Testis (tissue), 3 donors: Measurements from ENCODE around the gene ANKS1B. TPM values are rescaled to one million over a fixed set of nuclear protein-coding genes. Genes with fewer than 3 reads are reported as not detected.

ENCODE experiments used
- DNase-seq: peaks from one replicate; pipeline ENCODE4 v3.0.0-alpha.2; 2019
- H3K27ac ChIP-seq, 2 donors: fragments of 200-600 bp; sonication (generic); one replicate each; pipeline ENCODE4 v1.5.1; 2019
- H3K27me3 ChIP-seq: fragments of 200-600 bp; sonication (generic); one replicate; pipeline ENCODE4 v1.5.1; 2019
- H3K36me3 ChIP-seq: fragments of 200-600 bp; sonication (generic); one replicate; pipeline ENCODE4 v1.5.1; 2017; ENCODE audit warnings: low read depth; ENCODE audit errors: missing control alignments
- H3K4me1 ChIP-seq: fragments of 200-600 bp; sonication (generic); one replicate; pipeline ENCODE4 v1.5.1; 2019
- H3K4me3 ChIP-seq, 2 donors: fragments of 200-600 bp; sonication (generic); one replicate each; pipeline ENCODE4 v1.5.1; 2017 to 2019
- H3K9me3 ChIP-seq: fragments of 200-600 bp; sonication (generic); one replicate; pipeline ENCODE4 v1.5.1; 2017
- POLR2A ChIP-seq: fragments of 450-650 bp; IDR thresholded peaks from one replicate; pipeline ENCODE4 v1.6.1; 2017; ENCODE audit warnings: antibody characterized with exemption, mild to moderate bottlenecking, moderate library complexity
- WGBS, 2 donors: methylation state at CpG; one replicate each; pipeline ENCODE4 v1.1.5; 2018; 5-methylcytosine and 5-hydroxymethylcytosine counted together
- intact Hi-C: fragments of 100-400 bp; cut with DNase I; formaldehyde crosslinking; loops from one replicate; pipeline ENCODE4 v1.15.1; 2023; ENCODE audit warnings: low total_unique reads
- polyA plus RNA-seq: library from polyadenylated mRNA; stranded (reverse); fragments of 350-450 nt; fragmentation: Illumina TruSeq; extraction: RNeasy Lipid Tissue Mini Kit (QIAGEN cat#74804); gene quantifications from one replicate; pipeline ENCODE4 v1.2.3, GENCODE V29; 2014; ENCODE audit warnings: low read depth, low replicate concordance; ENCODE audit not compliant: insufficient read depth
- total RNA-seq, 2 donors: library from RNA; depleted of rRNA; stranded (reverse); fragments of >200 nt; gene quantifications; one replicate each; pipeline ENCODE4 v1.2.3, GENCODE V29; 2016
- TF ChIP-seq, protein P1 (sequence below), 3 experiments: fragments of 450-650 bp in 2 of 3; fragments of 200-600 bp in 1 of 3; sonication (generic) in 1 of 3; IDR thresholded peaks; one replicate each; pipeline ENCODE4 v1.5.1; 2016 to 2019; ENCODE audit warnings: antibody characterized with exemption in 3 of 3, mild to moderate bottlenecking in 2 of 3, moderate library complexity in 1 of 3

ANKS1B gene
- total and polyA plus RNA-seq, 3 donors from 2014 or later, result 26.8 to 58.2 (median 30.9) TPM

DNA sequence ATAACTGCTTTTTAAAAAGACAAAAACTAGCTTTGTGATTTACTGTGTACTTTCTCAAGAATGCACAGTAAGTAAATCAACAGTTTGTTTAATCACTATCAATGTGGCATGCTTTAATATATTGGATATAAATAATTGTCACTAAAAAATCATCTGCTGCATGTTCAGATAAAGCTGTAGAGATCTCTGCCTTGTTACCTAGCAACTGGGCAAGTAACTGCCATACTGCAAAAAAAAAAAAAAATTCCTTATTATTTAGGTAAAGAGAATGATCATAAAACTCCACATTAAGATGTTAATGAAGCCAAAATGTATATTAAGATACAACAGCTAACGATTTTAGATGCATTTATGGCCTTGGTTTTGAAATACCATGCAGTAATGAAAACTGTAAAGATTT is 1102.2 kb downstream of the ANKS1B start:
- intact Hi-C loops, result no loop called here
- no peak for DNase-seq
- 34 to 41% methylated on average over 1 of the region's 1 CpG for WGBS, 2 donors

DNA sequence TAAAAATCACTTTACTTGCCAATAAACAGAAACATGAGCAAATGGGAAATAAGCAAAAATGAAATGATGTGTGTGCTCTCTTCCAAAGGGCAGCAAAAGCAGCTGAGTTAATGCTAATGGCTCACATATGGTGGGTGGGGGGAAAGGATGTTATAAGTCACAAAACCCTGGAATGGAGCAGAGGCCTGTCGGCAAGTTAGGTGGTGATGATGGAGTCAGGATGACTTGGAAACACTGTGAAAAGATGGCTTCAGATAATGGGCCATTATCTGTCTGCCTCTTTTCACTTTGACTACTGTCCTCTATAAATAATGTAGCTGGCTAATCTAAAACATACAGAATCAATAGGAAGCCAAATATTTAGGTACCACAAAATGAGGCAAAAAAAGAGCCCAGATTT is 1111.0 kb downstream of the ANKS1B start:
- Histone ChIP-seq H3K4me1 (no peaks in the 10 kb centered on the region), H3K27me3 (no peaks in the 10 kb centered on the region), H3K36me3 (no peaks in the 10 kb centered on the region), H3K27ac (no peak overlapping the region), H3K4me3 (no peak overlapping the region), H3K9me3 (no peaks in the 10 kb centered on the region)
- DNase-seq, result no peak
- intact Hi-C loops, result no loop called here
- TF ChIP-seq, protein P1, sequence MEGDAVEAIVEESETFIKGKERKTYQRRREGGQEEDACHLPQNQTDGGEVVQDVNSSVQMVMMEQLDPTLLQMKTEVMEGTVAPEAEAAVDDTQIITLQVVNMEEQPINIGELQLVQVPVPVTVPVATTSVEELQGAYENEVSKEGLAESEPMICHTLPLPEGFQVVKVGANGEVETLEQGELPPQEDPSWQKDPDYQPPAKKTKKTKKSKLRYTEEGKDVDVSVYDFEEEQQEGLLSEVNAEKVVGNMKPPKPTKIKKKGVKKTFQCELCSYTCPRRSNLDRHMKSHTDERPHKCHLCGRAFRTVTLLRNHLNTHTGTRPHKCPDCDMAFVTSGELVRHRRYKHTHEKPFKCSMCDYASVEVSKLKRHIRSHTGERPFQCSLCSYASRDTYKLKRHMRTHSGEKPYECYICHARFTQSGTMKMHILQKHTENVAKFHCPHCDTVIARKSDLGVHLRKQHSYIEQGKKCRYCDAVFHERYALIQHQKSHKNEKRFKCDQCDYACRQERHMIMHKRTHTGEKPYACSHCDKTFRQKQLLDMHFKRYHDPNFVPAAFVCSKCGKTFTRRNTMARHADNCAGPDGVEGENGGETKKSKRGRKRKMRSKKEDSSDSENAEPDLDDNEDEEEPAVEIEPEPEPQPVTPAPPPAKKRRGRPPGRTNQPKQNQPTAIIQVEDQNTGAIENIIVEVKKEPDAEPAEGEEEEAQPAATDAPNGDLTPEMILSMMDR (IDR thresholded peaks at IDR 0.05), result no peak
- TF ChIP-seq POLR2A, result no peak
- 68 to 80% methylated on average over 1 of the region's 1 CpG for WGBS, 2 donors

More for the DNA sequence above, 1102.2 kb downstream of the ANKS1B start:
- H3K9me3 ChIP-seq, result no peaks in the 10 kb centered on the region
- H3K4me1 ChIP-seq, result no peaks in the 10 kb centered on the region
- TF ChIP-seq POLR2A, result no peak
- TF ChIP-seq, protein P1 (IDR thresholded peaks at IDR 0.05), result no peak
- no peak overlapping the region for H3K27ac ChIP-seq
- no peak overlapping the region for H3K4me3 ChIP-seq
- no peaks in the 10 kb centered on the region for H3K27me3 ChIP-seq
- no peaks in the 10 kb centered on the region for H3K36me3 ChIP-seq

DNA sequence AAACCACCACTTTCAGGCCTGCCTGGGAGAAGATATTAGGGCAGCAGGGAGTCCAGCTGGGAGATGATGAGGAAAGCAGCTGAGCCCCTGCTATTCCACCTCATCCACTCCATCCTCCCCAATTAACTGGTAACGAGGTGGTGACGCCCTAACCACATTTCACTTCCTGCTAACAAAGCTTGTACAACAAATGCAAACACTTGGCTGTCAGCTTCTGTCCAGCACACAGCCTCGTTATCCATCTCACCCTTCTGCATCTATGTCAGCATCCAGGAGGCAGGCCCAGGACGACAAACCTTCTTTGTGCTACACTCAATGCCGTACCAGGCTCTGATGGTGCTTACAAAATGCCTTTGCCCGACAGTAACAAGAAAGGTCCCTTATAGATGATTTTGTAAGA is 1114.2 kb downstream of the ANKS1B start:
- DNase-seq, result no peak
- no peak for TF ChIP-seq POLR2A
- TF ChIP-seq, protein P1 (IDR thresholded peaks at IDR 0.05), result no peak
- Histone ChIP-seq H3K27me3 (no peaks in the 10 kb centered on the region), H3K27ac (no peak overlapping the region), H3K36me3 (no peaks in the 10 kb centered on the region), H3K4me3 (no peak overlapping the region), H3K9me3 (no peaks in the 10 kb centered on the region), H3K4me1 (no peaks in the 10 kb centered on the region)
- 59 to 60% methylated on average over 6 of the region's 6 CpGs for WGBS, 2 donors
- intact Hi-C loops, result no loop called here

DNA sequence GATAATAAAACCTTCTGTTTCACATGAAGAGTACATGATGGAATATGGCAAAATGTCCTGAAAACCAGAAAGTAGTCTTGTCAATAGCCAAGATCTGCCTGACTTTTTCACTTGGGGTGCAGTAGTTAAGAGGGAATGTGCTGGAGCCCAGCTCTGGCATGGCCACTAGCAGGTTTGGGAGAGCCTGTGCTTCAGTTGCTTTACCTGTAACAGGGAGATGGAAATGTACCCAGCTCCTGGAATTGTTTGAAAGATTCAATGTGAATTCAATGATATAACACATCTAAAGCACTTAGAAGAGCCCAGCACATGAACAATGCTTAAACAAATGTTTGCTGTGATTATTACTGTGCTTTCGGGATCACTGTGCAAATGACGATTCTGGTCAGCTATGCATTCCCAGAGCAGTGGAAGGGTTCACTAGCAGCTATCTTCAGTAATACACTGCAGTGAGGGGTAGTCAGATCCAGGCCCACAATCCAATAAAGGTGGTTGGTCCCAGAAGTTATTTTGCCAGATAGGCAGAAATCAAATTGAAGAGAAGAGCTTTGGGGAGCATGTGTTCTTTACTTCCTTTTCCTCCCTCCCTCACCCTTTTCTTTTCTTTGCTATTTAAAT is 1114.7 kb downstream of the ANKS1B start:
- Histone ChIP-seq H3K4me1 (no peaks in the 10 kb centered on the region), H3K27ac (no peak overlapping the region), H3K4me3 (no peak overlapping the region), H3K27me3 (no peaks in the 10 kb centered on the region), H3K36me3 (no peaks in the 10 kb centered on the region), H3K9me3 (no peaks in the 10 kb centered on the region)
- intact Hi-C loops, result no loop called here
- 93% methylated on average over 2 of the region's 2 CpGs for WGBS, 2 donors
- no peak for DNase-seq
- no peak for TF ChIP-seq POLR2A

DNA sequence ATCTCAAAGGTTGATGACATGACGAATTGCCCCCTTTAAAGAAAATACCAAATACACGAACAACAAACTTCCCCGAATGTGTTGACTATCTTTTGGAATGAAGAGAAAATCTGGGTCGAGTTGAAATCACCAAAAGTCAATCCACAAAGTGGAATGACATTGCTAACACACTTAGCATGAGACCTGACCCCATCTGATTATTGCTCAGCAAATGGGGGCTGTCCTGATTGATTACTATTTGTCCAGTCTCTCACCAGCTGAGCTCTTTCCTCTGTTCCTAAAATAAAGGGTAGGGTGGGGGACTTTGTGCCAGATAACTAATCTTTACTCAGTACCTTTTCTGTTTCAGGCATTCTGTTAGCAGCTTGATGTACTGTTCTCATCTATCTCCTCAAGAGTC is 1116.2 kb downstream of the ANKS1B start:
- TF ChIP-seq, protein P1 (IDR thresholded peaks at IDR 0.05), result no peak
- no peak for TF ChIP-seq POLR2A
- no peaks in the 10 kb centered on the region for H3K27me3 ChIP-seq
- WGBS, 2 donors, result 81 to 90% methylated on average over 4 of the region's 4 CpGs
- DNase-seq, result no peak
- no peak overlapping the region for H3K4me3 ChIP-seq
- no peaks in the 10 kb centered on the region for H3K9me3 ChIP-seq
- no peaks in the 10 kb centered on the region for H3K4me1 ChIP-seq
- H3K36me3 ChIP-seq, result no peaks in the 10 kb centered on the region
- H3K27ac ChIP-seq, result no peak overlapping the region
- intact Hi-C loops, result no loop called here
